D341Med (cell line): ENCODE measurements around the gene SH2B2.
A peak's percentile ranks its signal among the peaks of the same experiment; 100 is the strongest.
"Not testable (repeated sequence)": the region's sequence is repeated elsewhere in the genome, so short reads cannot be mapped to it uniquely, and the experiment has no call there.

Experiments used
- DNase-seq: peaks from one replicate; pipeline ENCODE4 v3.0.0; 2012; ENCODE audit warnings: low spot score

The SH2B2 gene

GRCh38 chr7:102337002-102337401 lies 50.3 kb downstream of the SH2B2 start:
- not testable (repeated sequence) for DNase-seq

GRCh38 chr7:102337420-102337819 lies 50.8 kb downstream of the SH2B2 start:
- DNase-seq = not testable (repeated sequence)

GRCh38 chr7:102340599-102341368 lies 54.1 kb downstream of the SH2B2 start:
- DNase-seq = not testable (repeated sequence)

- not testable (repeated sequence) for DNase-seq
Measured at GRCh38 chr7:102346983-102347382, 60.3 kb downstream of the SH2B2 start.

GRCh38 chr7:102356344-102356743 lies 69.7 kb downstream of the SH2B2 start, which contains the start of gene SPDYE6:
Gene SPDYE6 (minus strand): TSS chr7:102356444. CDS start chr7:102356023, 421 bp downstream.
- DNase-seq = not testable (repeated sequence)

GRCh38 chr7:102363549-102364393 lies 77.1 kb downstream of the SH2B2 start:
- DNase-seq = peak; percentile 89

- DNase-seq = not testable (repeated sequence)
Measured at GRCh38 chr7:102364394-102364886, 77.8 kb downstream of the SH2B2 start.

GRCh38 chr7:102365390-102365789 lies 78.7 kb downstream of the SH2B2 start:
- DNase-seq = not testable (repeated sequence)

- DNase-seq = not testable (repeated sequence)
Measured at GRCh38 chr7:102370038-102370437, 83.4 kb downstream of the SH2B2 start.
